GM18517 (cell line): ENCODE results near the gene GSTM1.
A peak's percentile ranks its signal among the peaks of the same experiment; 100 is the strongest.

Experiments
- ATAC-seq: cut with Tn5 transposase; IDR thresholded peaks from one replicate; pipeline ENCODE4 v1.9.1; 2021; ENCODE audit warnings: mild to moderate bottlenecking, moderate library complexity; ENCODE audit not compliant: unreplicated experiment

Gene GSTM1

GRCh38 chr1:109725510-109725909, 37.9 kb downstream of the GSTM1 start:
- no peak for ATAC-seq

- no peak for ATAC-seq
Observed at GRCh38 chr1:109726007-109726406, 38.4 kb downstream of the GSTM1 start.

GRCh38 chr1:109726728-109727373, 39.2 kb downstream of the GSTM1 start:
- ATAC-seq = no peak

GRCh38 chr1:109728870-109729269, 41.3 kb downstream of the GSTM1 start:
- ATAC-seq = no peak

- no peak for ATAC-seq
Observed at GRCh38 chr1:109730666-109731065, 43.0 kb downstream of the GSTM1 start.

GRCh38 chr1:109732390-109732881, 44.8 kb downstream of the GSTM1 start:
- ATAC-seq = no peak

- ATAC-seq = no peak
Observed at GRCh38 chr1:109733236-109733870, 45.7 kb downstream of the GSTM1 start.

- ATAC-seq = peak; percentile 64
Observed at GRCh38 chr1:109739738-109740614, 52.4 kb downstream of the GSTM1 start.

GRCh38 chr1:109740615-109741373, 53.2 kb downstream of the GSTM1 start, which contains the start of gene GSTM3:
TSS of gene GSTM3 (minus strand) at chr1:109741038. CDS start at chr1:109740287, 751 bp downstream.
- ATAC-seq = no peak
